HEK293 (cell line): ENCODE results near the gene NMNAT2.

Experiments used
- CTCF ChIA-PET: fragments of 350-600 bp; formaldehyde crosslinking; extraction: SDS; loops from one replicate; lab custom pipeline; 2021; ENCODE audit warnings: antibody characterized with exemption; lab: Yijun Ruan, JAX
- POLR2A ChIA-PET: fragments of 300-600 bp; formaldehyde crosslinking; extraction: SDS; loops from one replicate; lab custom pipeline; 2020; ENCODE audit warnings: antibody characterized with exemption, inconsistent platforms; lab: Yijun Ruan, JAX
- H3K27ac ChIP-seq: fragments of 200-500 bp; sonication (Bioruptor generic); 2 replicates; pipeline ENCODE4 v1.5.1; 2014; ENCODE audit warnings: low read depth, low read length, control low read depth, inconsistent platforms; ENCODE audit errors: extremely low read depth
- H3K36me3 ChIP-seq, 2 experiments: fragments of 200-500 bp in 1 of 2; sonication (Bioruptor generic) in 1 of 2; 1 replicate in 1 of 2; 2 replicates in 1 of 2; pipeline ENCODE4 v1.5.1; 2014 to 2017; ENCODE audit warnings: inconsistent platforms in 2 of 2, low read length in 2 of 2; ENCODE audit not compliant: control insufficient read depth in 2 of 2, insufficient read depth in 1 of 2
- H3K4me1 ChIP-seq: fragments of 200-500 bp; sonication (Bioruptor generic); 2 replicates; pipeline ENCODE4 v1.5.1; 2014; ENCODE audit warnings: mild to moderate bottlenecking, low read length, inconsistent platforms; ENCODE audit not compliant: control insufficient read depth, insufficient read depth
- H3K4me3 ChIP-seq: 2 replicates; pipeline ENCODE4 v1.5.1; 2011; ENCODE audit warnings: low read depth, mild to moderate bottlenecking, control low read depth, low read length, moderate library complexity
- H3K9me3 ChIP-seq: fragments of 200-500 bp; sonication (Bioruptor generic); 2 replicates; pipeline ENCODE4 v1.5.1; 2014; ENCODE audit warnings: low read depth, low read length, inconsistent platforms; ENCODE audit not compliant: control insufficient read depth, insufficient read depth
- BCL11B ChIP-seq: fragments of 450-650 bp; formaldehyde crosslinking; IDR thresholded peaks from 2 replicates; pipeline ENCODE4 v1.5.1; 2016; ENCODE audit warnings: low read depth, missing biosample characterization, missing genetic modification characterization
- GFI1B ChIP-seq: fragments of 450-650 bp; formaldehyde crosslinking; IDR thresholded peaks from 2 replicates; pipeline ENCODE4 v1.5.1; 2016; ENCODE audit warnings: missing biosample characterization, missing genetic modification characterization
- GLIS2 ChIP-seq: fragments of 450-650 bp; formaldehyde crosslinking; IDR thresholded peaks from 2 replicates; pipeline ENCODE4 v1.5.1; 2016; ENCODE audit warnings: missing biosample characterization, missing genetic modification characterization
- KLF8 ChIP-seq: fragments of 450-650 bp; formaldehyde crosslinking; IDR thresholded peaks from 2 replicates; pipeline ENCODE4 v1.5.1; 2016; ENCODE audit warnings: missing biosample characterization, missing genetic modification characterization
- KLF9 ChIP-seq: fragments of 450-650 bp; formaldehyde crosslinking; IDR thresholded peaks from 2 replicates; pipeline ENCODE4 v1.5.1; 2016; ENCODE audit warnings: missing biosample characterization, missing genetic modification characterization, low read depth
- REPIN1 ChIP-seq: fragments of 450-650 bp; formaldehyde crosslinking; IDR thresholded peaks from 2 replicates; pipeline ENCODE4 v1.5.1; 2017; ENCODE audit warnings: missing biosample characterization, missing genetic modification characterization, low read depth
- REST ChIP-seq: fragments of 450-650 bp; formaldehyde crosslinking; IDR thresholded peaks from 2 replicates; pipeline ENCODE4 v1.5.1; 2016; ENCODE audit warnings: missing biosample characterization, missing genetic modification characterization
- SETDB1 ChIP-seq: IDR thresholded peaks from one replicate; pipeline ENCODE4 v1.6.1; 2017; ENCODE audit warnings: mild to moderate bottlenecking, low read length, moderate library complexity, mixed read lengths; ENCODE audit not compliant: insufficient read length
- TCF7L2 ChIP-seq: IDR thresholded peaks from 2 replicates; pipeline ENCODE4 v1.6.1; 2011; ENCODE audit warnings: low read depth, mild to moderate bottlenecking, inconsistent platforms, low read length, moderate library complexity, borderline replicate concordance
- TRIM28 ChIP-seq: IDR thresholded peaks from 2 replicates; pipeline ENCODE4 v1.6.1; 2011; ENCODE audit warnings: low read length, control low read depth, borderline replicate concordance
- ZBTB21 ChIP-seq: fragments of 450-650 bp; formaldehyde crosslinking; IDR thresholded peaks from 2 replicates; pipeline ENCODE4 v1.5.1; 2017; ENCODE audit warnings: missing biosample characterization, missing genetic modification characterization
- ZBTB48 ChIP-seq: fragments of 450-650 bp; formaldehyde crosslinking; IDR thresholded peaks from 2 replicates; pipeline ENCODE4 v1.5.1; 2016; ENCODE audit warnings: missing biosample characterization, missing genetic modification characterization
- ZBTB49 ChIP-seq: fragments of 450-650 bp; formaldehyde crosslinking; IDR thresholded peaks from 2 replicates; pipeline ENCODE4 v1.5.1; 2016; ENCODE audit warnings: missing biosample characterization, missing genetic modification characterization, low read depth
- ZFP3 ChIP-seq: fragments of 450-650 bp; formaldehyde crosslinking; IDR thresholded peaks from 2 replicates; pipeline ENCODE4 v1.5.1; 2016; ENCODE audit warnings: low read depth, missing biosample characterization, missing genetic modification characterization
- ZNF10 ChIP-seq: fragments of 450-650 bp; formaldehyde crosslinking; IDR thresholded peaks from 2 replicates; pipeline ENCODE4 v1.5.1; 2017; ENCODE audit warnings: missing biosample characterization, missing genetic modification characterization
- ZNF114 ChIP-seq: fragments of 450-650 bp; formaldehyde crosslinking; IDR thresholded peaks from 2 replicates; pipeline ENCODE4 v1.5.0; 2017; ENCODE audit warnings: missing biosample characterization, missing genetic modification characterization
- ZNF133 ChIP-seq: fragments of 450-650 bp; formaldehyde crosslinking; IDR thresholded peaks from 2 replicates; pipeline ENCODE4 v1.5.1; 2016; ENCODE audit warnings: missing biosample characterization, missing genetic modification characterization
- ZNF138 ChIP-seq: fragments of 450-650 bp; formaldehyde crosslinking; IDR thresholded peaks from 2 replicates; pipeline ENCODE4 v1.5.1; 2016; ENCODE audit warnings: missing biosample characterization, missing genetic modification characterization, borderline replicate concordance
- ZNF184 ChIP-seq: fragments of 450-650 bp; IDR thresholded peaks from 2 replicates; pipeline ENCODE4 v1.5.1; 2018; ENCODE audit warnings: missing biosample characterization, mild to moderate bottlenecking, missing genetic modification characterization
- ZNF19 ChIP-seq: fragments of 450-650 bp; formaldehyde crosslinking; IDR thresholded peaks from 2 replicates; pipeline ENCODE4; 2016; ENCODE audit warnings: missing biosample characterization, missing genetic modification characterization, low read depth
- ZNF266 ChIP-seq: fragments of 450-650 bp; formaldehyde crosslinking; IDR thresholded peaks from 2 replicates; pipeline ENCODE4 v1.5.1; 2016; ENCODE audit warnings: missing biosample characterization, missing genetic modification characterization, low read depth
- ZNF280C ChIP-seq: fragments of 450-650 bp; formaldehyde crosslinking; IDR thresholded peaks from 2 replicates; pipeline ENCODE4 v1.5.1; 2016; ENCODE audit warnings: missing biosample characterization, missing genetic modification characterization
- ZNF335 ChIP-seq: fragments of 450-650 bp; formaldehyde crosslinking; conservative IDR thresholded peaks from 2 replicates; pipeline ENCODE4 v1.5.1; 2016; ENCODE audit warnings: missing biosample characterization, missing genetic modification characterization
- ZNF423 ChIP-seq: fragments of 450-650 bp; formaldehyde crosslinking; IDR thresholded peaks from 2 replicates; pipeline ENCODE4 v1.5.1; 2016; ENCODE audit warnings: missing biosample characterization, missing genetic modification characterization
- ZNF501 ChIP-seq: fragments of 450-650 bp; formaldehyde crosslinking; IDR thresholded peaks from 2 replicates; pipeline ENCODE4 v1.5.1; 2016; ENCODE audit warnings: missing biosample characterization, missing genetic modification characterization
- ZNF585B ChIP-seq: fragments of 450-650 bp; formaldehyde crosslinking; IDR thresholded peaks from 2 replicates; pipeline ENCODE4 v1.5.1; 2016; ENCODE audit warnings: missing biosample characterization, missing genetic modification characterization
- ZNF654 ChIP-seq: fragments of 450-650 bp; formaldehyde crosslinking; IDR thresholded peaks from 2 replicates; pipeline ENCODE4 v1.5.1; 2016; ENCODE audit warnings: low read depth, missing biosample characterization, missing genetic modification characterization

NMNAT2 gene

DNA sequence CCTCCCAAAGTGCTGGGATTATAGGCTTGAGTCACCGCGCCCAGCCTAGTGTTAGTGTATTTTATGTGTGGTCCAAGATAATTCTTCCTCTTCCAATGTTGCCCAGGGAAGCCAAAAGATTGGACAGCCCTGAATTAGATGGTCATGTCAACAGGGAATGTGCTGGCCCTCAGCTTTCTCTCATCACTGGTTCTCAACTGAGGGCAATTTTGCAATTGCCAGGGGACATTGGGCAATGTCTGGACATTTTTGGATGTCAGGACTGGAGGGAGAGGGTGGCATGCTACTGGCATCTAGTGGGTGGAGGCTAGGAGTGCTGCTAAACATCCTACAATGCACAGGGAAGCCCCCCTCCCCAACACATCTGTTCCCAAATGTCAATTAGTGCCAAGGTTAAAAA, 137.1 kb downstream of the NMNAT2 start (continued):
- TF ChIP-seq KLF8 (tag by site-specific recombination) = no peak
- no peak for TF ChIP-seq ZNF654 (tag by site-specific recombination)
- TF ChIP-seq ZNF585B (tag by site-specific recombination) = no peak
- no peak for TF ChIP-seq ZNF138 (tag by site-specific recombination)
- TF ChIP-seq ZNF335 (tag by site-specific recombination) = no peak
- no peak for TF ChIP-seq REPIN1
- TF ChIP-seq ZBTB48 = no peak

DNA sequence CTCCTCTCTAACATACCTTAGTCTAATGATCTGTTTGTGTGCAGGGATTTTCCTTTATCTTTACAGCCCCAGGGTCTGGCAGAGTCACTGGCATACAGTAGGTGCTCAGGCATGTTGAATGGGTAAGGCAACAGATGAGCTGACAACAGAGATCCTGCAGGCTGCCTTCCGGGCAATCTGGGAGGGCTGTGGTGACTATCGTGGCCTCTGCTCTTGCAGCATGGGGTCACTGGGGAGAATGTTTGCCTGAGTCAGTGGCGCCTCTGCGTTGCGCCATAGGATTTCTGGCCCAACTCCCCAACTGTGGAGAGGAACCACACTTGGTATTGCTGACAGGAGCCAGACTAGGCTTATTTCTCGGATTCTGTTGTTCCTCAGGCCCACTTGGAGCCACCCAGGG, 138.3 kb downstream of the NMNAT2 start:
- H3K4me3 ChIP-seq = no peak overlapping the region
- no peak for TF ChIP-seq BCL11B (tag by site-specific recombination)
- no peak for TF ChIP-seq ZNF184 (tag by site-specific recombination)
- no peak for TF ChIP-seq ZNF19 (tag by site-specific recombination)
- no peak for TF ChIP-seq ZBTB49
- no peak for TF ChIP-seq TRIM28
- no peak for TF ChIP-seq TCF7L2
- TF ChIP-seq KLF9 (tag by site-specific recombination) = no peak
- TF ChIP-seq SETDB1 = no peak
- TF ChIP-seq ZNF114 (tag by site-specific recombination) = no peak
- no peak for TF ChIP-seq REST (tag by site-specific recombination)
- TF ChIP-seq ZNF133 (tag by site-specific recombination) = no peak
- TF ChIP-seq ZFP3 (tag by site-specific recombination) = no peak
- TF ChIP-seq ZNF501 = no peak
- no peak for TF ChIP-seq GLIS2 (tag by site-specific recombination)
- TF ChIP-seq ZNF266 (tag by site-specific recombination) = no peak
- TF ChIP-seq ZNF423 (tag by site-specific recombination) = no peak
- no peak for TF ChIP-seq GFI1B (tag by site-specific recombination)
- no peak for TF ChIP-seq ZNF10 (tag by site-specific recombination)
- no peak for TF ChIP-seq ZBTB21
- TF ChIP-seq ZNF280C (tag by site-specific recombination) = no peak
- no peaks in the 10 kb centered on the region for H3K36me3 ChIP-seq
- H3K9me3 ChIP-seq = no peaks in the 10 kb centered on the region
- ChIA-PET CTCF (interaction anchor here (0.9 to 1.3 kb wide), 4 partner anchors 10 to 396 kb away, joined by 3 read pairs; no protein-coding TSS in a partner anchor), POLR2A (no interaction called here)
- no peak overlapping the region for H3K27ac ChIP-seq
- H3K4me1 ChIP-seq = peaks cover 2% of the 10 kb centered on the region; the same call in 1 of the 2 replicates
